ENCODE measurements around the gene TMPRSS4.

- TF ChIP-seq CTCF (IDR thresholded peaks at IDR 0.05) (no peak), EZH2 (IDR thresholded peaks at IDR 0.05; ENCODE audit: borderline replicate concordance, insufficient read depth, low read depth, low read length, poor library complexity, severe bottlenecking) (no peak)
Measured at GRCh38 chr11:118074785-118075184, 2.1 kb upstream of the TMPRSS4 start.

Data from B cell (primary cell).